ENCODE data around the gene AQP12B. TPM values are rescaled to one million over a fixed set of nuclear protein-coding genes. Genes with fewer than 3 reads are reported as not detected.
"Not testable (repeated sequence)": the region's sequence is repeated elsewhere in the genome, so short reads cannot be mapped to it uniquely, and the experiment has no call there.

Gene AQP12B
- total RNA-seq, 4 donors from 2014 or later = not detected

- TF ChIP-seq CTCF (IDR thresholded peaks at IDR 0.05) (no peak), POLR2A (IDR thresholded peaks at IDR 0.05) (no peak)
- Histone ChIP-seq H3K9me3 (no peaks in the 10 kb centered on the region), H3K27ac (no peak overlapping the region), H3K4me1 (no peaks in the 10 kb centered on the region), H3K27me3 (no peaks in the 10 kb centered on the region), H3K4me3 (no peak overlapping the region), H3K36me3 (no peaks in the 10 kb centered on the region)
- DNase-seq = no peak
- intact Hi-C loops (cut with DNase I; ENCODE audit: low total_unique reads) = no loop called here
Measured at GRCh38 chr2:240701736-240702639, 19.3 kb upstream of the AQP12B start.

- H3K27ac ChIP-seq = no peak overlapping the region
- intact Hi-C loops (cut with DNase I; ENCODE audit: low total_unique reads) = no loop called here
- H3K9me3 ChIP-seq = no peaks in the 10 kb centered on the region
Measured at GRCh38 chr2:240701091-240701735, 18.5 kb upstream of the AQP12B start.

GRCh38 chr2:240700616-240701015, 17.9 kb upstream of the AQP12B start:
- H3K27ac ChIP-seq; H3K9me3 ChIP-seq; H3K27me3 ChIP-seq; H3K4me1 ChIP-seq; H3K4me3 ChIP-seq; H3K36me3 ChIP-seq; intact Hi-C loops (cut with DNase I; ENCODE audit: low total_unique reads); DNase-seq: not testable (repeated sequence)

More at GRCh38 chr2:240701091-240701735, 18.5 kb upstream of the AQP12B start:
- no peak for DNase-seq
- no peak overlapping the region for H3K4me3 ChIP-seq
- no peaks in the 10 kb centered on the region for H3K4me1 ChIP-seq
- TF ChIP-seq POLR2A (IDR thresholded peaks at IDR 0.05) (no peak), CTCF (IDR thresholded peaks at IDR 0.05) (no peak)
- H3K27me3 ChIP-seq = no peaks in the 10 kb centered on the region
- no peaks in the 10 kb centered on the region for H3K36me3 ChIP-seq

- H3K4me3 ChIP-seq; H3K27ac ChIP-seq; H3K36me3 ChIP-seq; H3K27me3 ChIP-seq; H3K9me3 ChIP-seq; DNase-seq; H3K4me1 ChIP-seq; intact Hi-C loops (cut with DNase I; ENCODE audit: low total_unique reads): not testable (repeated sequence)
Measured at GRCh38 chr2:240699835-240700234, 17.1 kb upstream of the AQP12B start.

GRCh38 chr2:240698852-240699561, 16.3 kb upstream of the AQP12B start:
- H3K9me3 ChIP-seq; H3K4me3 ChIP-seq; intact Hi-C loops (cut with DNase I; ENCODE audit: low total_unique reads); H3K36me3 ChIP-seq; DNase-seq; H3K4me1 ChIP-seq; H3K27me3 ChIP-seq; H3K27ac ChIP-seq: not testable (repeated sequence)

GRCh38 chr2:240696469-240696868, 13.8 kb upstream of the AQP12B start:
- H3K27ac ChIP-seq; DNase-seq; H3K4me1 ChIP-seq; H3K27me3 ChIP-seq; H3K4me3 ChIP-seq; intact Hi-C loops (cut with DNase I; ENCODE audit: low total_unique reads); H3K36me3 ChIP-seq; H3K9me3 ChIP-seq: not testable (repeated sequence)

- H3K9me3 ChIP-seq; H3K4me3 ChIP-seq; intact Hi-C loops (cut with DNase I; ENCODE audit: low total_unique reads); H3K4me1 ChIP-seq; H3K27me3 ChIP-seq; H3K27ac ChIP-seq; DNase-seq; H3K36me3 ChIP-seq: not testable (repeated sequence)
Measured at GRCh38 chr2:240695593-240695992, 12.9 kb upstream of the AQP12B start.

- H3K36me3 ChIP-seq; H3K4me1 ChIP-seq; H3K27me3 ChIP-seq; H3K9me3 ChIP-seq; H3K4me3 ChIP-seq; H3K27ac ChIP-seq; intact Hi-C loops (cut with DNase I; ENCODE audit: low total_unique reads); DNase-seq: not testable (repeated sequence)
Measured at GRCh38 chr2:240694304-240694703, 11.6 kb upstream of the AQP12B start.

- H3K27me3 ChIP-seq; DNase-seq; H3K9me3 ChIP-seq; intact Hi-C loops (cut with DNase I; ENCODE audit: low total_unique reads); H3K36me3 ChIP-seq; H3K4me1 ChIP-seq; H3K4me3 ChIP-seq; H3K27ac ChIP-seq: not testable (repeated sequence)
Measured at GRCh38 chr2:240692583-240693561, 10.2 kb upstream of the AQP12B start.

All from uterus (tissue), 4 donors.